Measurements from ENCODE around the gene PAQR9. TPM values are rescaled to one million over a fixed set of nuclear protein-coding genes. Genes with fewer than 3 reads are reported as not detected.

The PAQR9 gene
- total RNA-seq, 1 experiment from 2014 or later, result not detected

- ChIA-PET CTCF (no interaction called here), POLR2A (no interaction called here)
- Histone ChIP-seq H3K36me3 (ENCODE audit: control insufficient read depth, insufficient read depth, low read length) (no peaks in the 10 kb centered on the region), H3K4me3 (ENCODE audit: low read depth, low read length) (no peak overlapping the region), H3K4me1 (no peaks in the 10 kb centered on the region), H3K27me3 (replicated peaks; ENCODE audit: control insufficient read depth, insufficient read depth, low read length) (no peaks in the 10 kb centered on the region), H3K9me3 (no peaks in the 10 kb centered on the region)
- Mint-ChIP-seq H3K9me3 (ENCODE audit: unreplicated experiment) (no peaks in the 10 kb centered on the region), H3K4me3 (ENCODE audit: unreplicated experiment) (no peak overlapping the region), H3K27ac (ENCODE audit: unreplicated experiment) (no peak overlapping the region), H3K4me1 (ENCODE audit: low read depth, unreplicated experiment) (peaks cover 10% of the 10 kb centered on the region), H3K27me3 (ENCODE audit: insufficient read depth, unreplicated experiment) (peaks cover 8% of the 10 kb centered on the region), H3K36me3 (ENCODE audit: insufficient read depth, unreplicated experiment) (no peaks in the 10 kb centered on the region)
- no peak for TF ChIP-seq CTCF (IDR thresholded peaks at IDR 0.05; ENCODE audit: insufficient read depth in 1 of 2, low read depth in 1 of 2, low read length in 1 of 2, severe bottlenecking in 1 of 2, unreplicated experiment in 1 of 2)
- BruUV-seq (replicated peaks), result no TSS peak
- no peak for DNase-seq
- intact Hi-C loops (cut with micrococcal nuclease; ENCODE audit: unreplicated experiment), result no loop called here
These were observed 10.9 kb downstream of the PAQR9 start for GRCh38 chr3:142952272-142953193.

- Histone ChIP-seq H3K4me1 (no peaks in the 10 kb centered on the region), H3K36me3 (ENCODE audit: control insufficient read depth, insufficient read depth, low read length) (no peaks in the 10 kb centered on the region), H3K9me3 (no peaks in the 10 kb centered on the region), H3K27me3 (replicated peaks; ENCODE audit: control insufficient read depth, insufficient read depth, low read length) (no peaks in the 10 kb centered on the region), H3K4me3 (ENCODE audit: low read depth, low read length) (no peak overlapping the region)
- peaks cover 8% of the 10 kb centered on the region for H3K27me3 Mint-ChIP-seq (ENCODE audit: insufficient read depth, unreplicated experiment)
- intact Hi-C loops (cut with micrococcal nuclease; ENCODE audit: unreplicated experiment), result no loop called here
- H3K9me3 Mint-ChIP-seq (ENCODE audit: unreplicated experiment), result no peaks in the 10 kb centered on the region
- ChIA-PET POLR2A (no interaction called here), CTCF (no interaction called here)
- H3K4me3 Mint-ChIP-seq (ENCODE audit: unreplicated experiment), result no peak overlapping the region
- DNase-seq, result no peak
- no peaks in the 10 kb centered on the region for H3K36me3 Mint-ChIP-seq (ENCODE audit: insufficient read depth, unreplicated experiment)
- no peak for TF ChIP-seq CTCF (IDR thresholded peaks at IDR 0.05; ENCODE audit: insufficient read depth in 1 of 2, low read depth in 1 of 2, low read length in 1 of 2, severe bottlenecking in 1 of 2, unreplicated experiment in 1 of 2)
- BruUV-seq (replicated peaks), result no TSS peak
- no peak overlapping the region for H3K27ac Mint-ChIP-seq (ENCODE audit: unreplicated experiment)
- peaks cover 10% of the 10 kb centered on the region for H3K4me1 Mint-ChIP-seq (ENCODE audit: low read depth, unreplicated experiment)
These were observed 11.7 kb downstream of the PAQR9 start for GRCh38 chr3:142951794-142952193.

GRCh38 chr3:142950972-142951371 is 12.5 kb downstream of the PAQR9 start:
- Mint-ChIP-seq H3K9me3 (ENCODE audit: unreplicated experiment) (no peaks in the 10 kb centered on the region), H3K27me3 (ENCODE audit: insufficient read depth, unreplicated experiment) (peaks cover 9% of the 10 kb centered on the region), H3K27ac (ENCODE audit: unreplicated experiment) (no peak overlapping the region), H3K36me3 (ENCODE audit: insufficient read depth, unreplicated experiment) (no peaks in the 10 kb centered on the region), H3K4me1 (ENCODE audit: low read depth, unreplicated experiment) (peaks cover 10% of the 10 kb centered on the region), H3K4me3 (ENCODE audit: unreplicated experiment) (no peak overlapping the region)
- ChIA-PET CTCF (no interaction called here), POLR2A (no interaction called here)
- intact Hi-C loops (cut with micrococcal nuclease; ENCODE audit: unreplicated experiment), result no loop called here
- no TSS peak for BruUV-seq (replicated peaks)
- Histone ChIP-seq H3K4me3 (ENCODE audit: low read depth, low read length) (no peak overlapping the region), H3K27me3 (replicated peaks; ENCODE audit: control insufficient read depth, insufficient read depth, low read length) (no peaks in the 10 kb centered on the region), H3K36me3 (ENCODE audit: control insufficient read depth, insufficient read depth, low read length) (no peaks in the 10 kb centered on the region), H3K4me1 (no peaks in the 10 kb centered on the region), H3K9me3 (no peaks in the 10 kb centered on the region)
- DNase-seq, result no peak
- TF ChIP-seq CTCF (IDR thresholded peaks at IDR 0.05; ENCODE audit: insufficient read depth in 1 of 2, low read depth in 1 of 2, low read length in 1 of 2, severe bottlenecking in 1 of 2, unreplicated experiment in 1 of 2), result no peak

All from Caco-2 (cell line).